OCI-LY1 (cell line): Measurements from ENCODE around the gene DNAH11.

Experiments used
- EZH2 ChIP-seq: fragments of 200-600 bp; sonication (generic), shearing (Covaris generic); IDR thresholded peaks from 2 replicates; pipeline ENCODE4 v1.8.0; 2017; ENCODE audit warnings: borderline replicate concordance, mixed run types, mild to moderate bottlenecking, antibody characterized with exemption, low read length, moderate library complexity, mixed read lengths
- TF ChIP-seq, protein P1 (sequence below): fragments of 200-600 bp; sonication (generic), shearing (Covaris generic); IDR thresholded peaks from 2 replicates; pipeline ENCODE4 v1.5.1; 2017; ENCODE audit warnings: mild to moderate bottlenecking, antibody characterized with exemption, low read length, moderate library complexity, mixed read lengths

DNA sequence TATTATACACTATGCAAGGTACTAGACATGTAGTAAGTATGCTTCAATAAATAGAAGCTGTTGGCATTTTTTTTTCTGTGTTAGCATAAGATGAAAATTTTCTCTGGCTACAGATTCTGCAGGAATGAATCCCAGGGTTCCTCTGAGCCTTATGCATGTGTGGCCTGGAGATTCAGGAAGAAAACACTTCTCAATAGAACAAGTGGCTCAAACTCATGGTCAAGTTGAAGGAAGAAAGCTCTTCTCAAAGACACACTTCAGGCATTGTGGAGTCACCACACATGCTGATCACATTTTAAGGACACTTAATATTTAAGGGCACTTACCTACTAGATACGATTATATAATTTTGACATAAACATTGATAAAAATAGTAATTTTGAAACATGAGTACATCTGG is 19.5 kb downstream of the DNAH11 start:
- TF ChIP-seq, protein P1, sequence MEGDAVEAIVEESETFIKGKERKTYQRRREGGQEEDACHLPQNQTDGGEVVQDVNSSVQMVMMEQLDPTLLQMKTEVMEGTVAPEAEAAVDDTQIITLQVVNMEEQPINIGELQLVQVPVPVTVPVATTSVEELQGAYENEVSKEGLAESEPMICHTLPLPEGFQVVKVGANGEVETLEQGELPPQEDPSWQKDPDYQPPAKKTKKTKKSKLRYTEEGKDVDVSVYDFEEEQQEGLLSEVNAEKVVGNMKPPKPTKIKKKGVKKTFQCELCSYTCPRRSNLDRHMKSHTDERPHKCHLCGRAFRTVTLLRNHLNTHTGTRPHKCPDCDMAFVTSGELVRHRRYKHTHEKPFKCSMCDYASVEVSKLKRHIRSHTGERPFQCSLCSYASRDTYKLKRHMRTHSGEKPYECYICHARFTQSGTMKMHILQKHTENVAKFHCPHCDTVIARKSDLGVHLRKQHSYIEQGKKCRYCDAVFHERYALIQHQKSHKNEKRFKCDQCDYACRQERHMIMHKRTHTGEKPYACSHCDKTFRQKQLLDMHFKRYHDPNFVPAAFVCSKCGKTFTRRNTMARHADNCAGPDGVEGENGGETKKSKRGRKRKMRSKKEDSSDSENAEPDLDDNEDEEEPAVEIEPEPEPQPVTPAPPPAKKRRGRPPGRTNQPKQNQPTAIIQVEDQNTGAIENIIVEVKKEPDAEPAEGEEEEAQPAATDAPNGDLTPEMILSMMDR, result no peak
- TF ChIP-seq EZH2, result no peak
